HEK293 (cell line): ENCODE data around the gene RAB21.
A peak's percentile ranks its signal among the peaks of the same experiment; 100 is the strongest.

Source experiments
- CTCF ChIA-PET: fragments of 350-600 bp; formaldehyde crosslinking; extraction: SDS; loops from one replicate; lab custom pipeline; 2021; ENCODE audit warnings: antibody characterized with exemption; lab: Yijun Ruan, JAX
- POLR2A ChIA-PET: fragments of 300-600 bp; formaldehyde crosslinking; extraction: SDS; loops from one replicate; lab custom pipeline; 2020; ENCODE audit warnings: antibody characterized with exemption, inconsistent platforms; lab: Yijun Ruan, JAX
- H3K27ac ChIP-seq: fragments of 200-500 bp; sonication (Bioruptor generic); 2 replicates; pipeline ENCODE4 v1.5.1; 2014; ENCODE audit warnings: low read depth, low read length, control low read depth, inconsistent platforms; ENCODE audit errors: extremely low read depth
- H3K36me3 ChIP-seq, 2 experiments: fragments of 200-500 bp in 1 of 2; sonication (Bioruptor generic) in 1 of 2; 1 replicate in 1 of 2; 2 replicates in 1 of 2; pipeline ENCODE4 v1.5.1; 2014 to 2017; ENCODE audit warnings: inconsistent platforms in 2 of 2, low read length in 2 of 2; ENCODE audit not compliant: control insufficient read depth in 2 of 2, insufficient read depth in 1 of 2
- H3K4me1 ChIP-seq: fragments of 200-500 bp; sonication (Bioruptor generic); 2 replicates; pipeline ENCODE4 v1.5.1; 2014; ENCODE audit warnings: mild to moderate bottlenecking, low read length, inconsistent platforms; ENCODE audit not compliant: control insufficient read depth, insufficient read depth
- H3K4me3 ChIP-seq: 2 replicates; pipeline ENCODE4 v1.5.1; 2011; ENCODE audit warnings: low read depth, mild to moderate bottlenecking, control low read depth, low read length, moderate library complexity
- H3K9me3 ChIP-seq: fragments of 200-500 bp; sonication (Bioruptor generic); 2 replicates; pipeline ENCODE4 v1.5.1; 2014; ENCODE audit warnings: low read depth, low read length, inconsistent platforms; ENCODE audit not compliant: control insufficient read depth, insufficient read depth
- FEZF1 ChIP-seq: fragments of 450-650 bp; formaldehyde crosslinking; IDR thresholded peaks from 2 replicates; pipeline ENCODE4 v1.5.1; 2016; ENCODE audit warnings: missing biosample characterization, missing genetic modification characterization
- RBAK ChIP-seq: fragments of 450-650 bp; formaldehyde crosslinking; IDR thresholded peaks from 2 replicates; pipeline ENCODE4 v1.5.1; 2016; ENCODE audit warnings: missing biosample characterization, missing genetic modification characterization
- SCRT1 ChIP-seq: fragments of 450-650 bp; formaldehyde crosslinking; IDR thresholded peaks from 2 replicates; pipeline ENCODE4 v1.5.1; 2016; ENCODE audit warnings: missing biosample characterization, missing genetic modification characterization, borderline replicate concordance
- SP2 ChIP-seq: fragments of 450-650 bp; formaldehyde crosslinking; IDR thresholded peaks from 2 replicates; pipeline ENCODE4 v1.5.1; 2016; ENCODE audit warnings: missing biosample characterization, missing genetic modification characterization
- ZBTB1 ChIP-seq: fragments of 450-650 bp; formaldehyde crosslinking; IDR thresholded peaks from 2 replicates; pipeline ENCODE4 v1.5.1; 2016; ENCODE audit warnings: missing biosample characterization, missing genetic modification characterization
- ZFP37 ChIP-seq: fragments of 450-650 bp; formaldehyde crosslinking; IDR thresholded peaks from 2 replicates; pipeline ENCODE4 v1.5.1; 2016; ENCODE audit warnings: missing biosample characterization, missing genetic modification characterization
- ZNF10 ChIP-seq: fragments of 450-650 bp; formaldehyde crosslinking; IDR thresholded peaks from 2 replicates; pipeline ENCODE4 v1.5.1; 2017; ENCODE audit warnings: missing biosample characterization, missing genetic modification characterization
- ZNF23 ChIP-seq: fragments of 450-650 bp; formaldehyde crosslinking; IDR thresholded peaks from 2 replicates; pipeline ENCODE4 v1.5.1; 2016; ENCODE audit warnings: missing biosample characterization, missing genetic modification characterization, borderline replicate concordance
- ZNF311 ChIP-seq: fragments of 450-650 bp; formaldehyde crosslinking; IDR thresholded peaks from 2 replicates; pipeline ENCODE4 v1.5.1; 2017; ENCODE audit warnings: missing biosample characterization, missing genetic modification characterization, borderline replicate concordance
- ZNF350 ChIP-seq: fragments of 450-650 bp; formaldehyde crosslinking; IDR thresholded peaks from 2 replicates; pipeline ENCODE4 v1.5.0; 2017; ENCODE audit warnings: missing biosample characterization, mild to moderate bottlenecking, missing genetic modification characterization
- ZNF473 ChIP-seq: fragments of 450-650 bp; formaldehyde crosslinking; IDR thresholded peaks from 2 replicates; pipeline ENCODE4 v1.5.1; 2017; ENCODE audit warnings: missing biosample characterization, missing genetic modification characterization
- ZNF48 ChIP-seq: fragments of 450-650 bp; formaldehyde crosslinking; IDR thresholded peaks from 2 replicates; pipeline ENCODE4 v1.5.1; 2016; ENCODE audit warnings: missing biosample characterization, missing genetic modification characterization
- ZNF530 ChIP-seq: fragments of 450-650 bp; formaldehyde crosslinking; IDR thresholded peaks from 2 replicates; pipeline ENCODE4 v1.5.1; 2016; ENCODE audit warnings: low read depth, missing biosample characterization, missing genetic modification characterization
- ZNF558 ChIP-seq: fragments of 450-650 bp; formaldehyde crosslinking; IDR thresholded peaks from 2 replicates; pipeline ENCODE4 v1.5.1; 2016; ENCODE audit warnings: missing biosample characterization, missing genetic modification characterization
- ZNF600 ChIP-seq: fragments of 450-650 bp; formaldehyde crosslinking; IDR thresholded peaks from 2 replicates; pipeline ENCODE4 v1.5.1; 2016; ENCODE audit warnings: missing biosample characterization, missing genetic modification characterization
- ZNF654 ChIP-seq: fragments of 450-650 bp; formaldehyde crosslinking; IDR thresholded peaks from 2 replicates; pipeline ENCODE4 v1.5.1; 2016; ENCODE audit warnings: low read depth, missing biosample characterization, missing genetic modification characterization
- ZNF776 ChIP-seq: fragments of 450-650 bp; formaldehyde crosslinking; IDR thresholded peaks from 2 replicates; pipeline ENCODE4 v1.5.0; 2017; ENCODE audit warnings: missing biosample characterization, missing genetic modification characterization, borderline replicate concordance
- TF ChIP-seq, protein P1 (sequence below): fragments of 450-650 bp; formaldehyde crosslinking; IDR thresholded peaks from 2 replicates; pipeline ENCODE4 v1.5.1; 2016; ENCODE audit warnings: missing biosample characterization, missing genetic modification characterization

The RAB21 gene

DNA sequence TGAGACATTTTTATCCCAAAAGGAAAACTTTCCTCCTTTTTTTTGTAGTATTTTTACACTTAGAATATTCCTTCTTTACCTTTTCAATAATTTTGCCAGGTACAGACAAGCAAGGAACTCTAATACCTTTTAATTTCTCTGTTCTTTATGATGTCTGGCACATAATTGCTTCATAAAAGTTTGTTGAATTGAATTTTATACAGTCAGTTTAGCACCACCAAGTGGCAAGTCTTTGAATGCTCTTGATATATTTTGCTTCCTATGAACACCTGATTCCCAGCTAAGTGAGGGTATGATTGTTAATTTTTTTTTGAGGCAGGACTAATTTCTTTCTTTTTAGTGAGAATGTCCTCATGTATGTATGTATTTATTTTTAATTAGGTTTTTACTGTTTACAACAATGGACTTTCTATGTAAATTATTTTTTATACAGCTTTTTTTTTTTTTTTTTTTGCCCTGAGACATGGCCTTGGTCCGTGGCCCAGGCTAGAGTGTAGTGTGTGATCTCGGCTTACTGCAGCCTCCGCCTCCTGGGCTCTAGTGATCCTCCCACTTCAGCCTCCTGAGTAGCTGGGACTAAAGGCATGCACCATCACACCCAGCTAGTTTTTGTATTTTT lies 91.8 kb downstream of the RAB21 start:
- Histone ChIP-seq H3K36me3 (peaks cover 11 to 13% of the 10 kb centered on the region in 2 experiments; a peak in 2 of 3 replicates), H3K9me3 (no peaks in the 10 kb centered on the region)
- TF ChIP-seq, protein P1, sequence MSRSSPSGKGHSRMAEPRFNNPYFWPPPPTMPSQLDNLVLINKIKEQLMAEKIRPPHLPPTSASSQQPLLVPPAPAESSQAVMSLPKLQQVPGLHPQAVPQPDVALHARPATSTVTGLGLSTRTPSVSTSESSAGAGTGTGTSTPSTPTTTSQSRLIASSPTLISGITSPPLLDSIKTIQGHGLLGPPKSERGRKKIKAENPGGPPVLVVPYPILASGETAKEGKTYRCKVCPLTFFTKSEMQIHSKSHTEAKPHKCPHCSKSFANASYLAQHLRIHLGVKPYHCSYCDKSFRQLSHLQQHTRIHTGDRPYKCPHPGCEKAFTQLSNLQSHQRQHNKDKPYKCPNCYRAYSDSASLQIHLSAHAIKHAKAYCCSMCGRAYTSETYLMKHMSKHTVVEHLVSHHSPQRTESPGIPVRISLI (tag by site-specific recombination), result peak; percentile 23; the same call in 1 of the 2 replicates
- TF ChIP-seq ZNF473 (no peak), ZNF558 (tag by site-specific recombination) (no peak), ZNF654 (tag by site-specific recombination) (0 out of 2 replicates have a peak, but pooled peaks have one; percentile 23), ZBTB1 (tag by site-specific recombination) (no peak)
- TF ChIP-seq, all 188 proteins: peak for 2
- ChIA-PET POLR2A (interaction anchor here (0.5 to 0.7 kb wide), 3 partner anchors 246 to 606 kb away, joined by 5 to 10 read pairs (median 5); no protein-coding TSS in a partner anchor), CTCF (interaction anchor here (0.6 to 2.1 kb wide), 15 partner anchors 9 to 232 kb away, joined by 3 to 15 read pairs (median 4); no protein-coding TSS in a partner anchor)
- H3K4me3 ChIP-seq, result no peak overlapping the region
- no peak overlapping the region for H3K27ac ChIP-seq
- no peaks in the 10 kb centered on the region for H3K4me1 ChIP-seq

DNA sequence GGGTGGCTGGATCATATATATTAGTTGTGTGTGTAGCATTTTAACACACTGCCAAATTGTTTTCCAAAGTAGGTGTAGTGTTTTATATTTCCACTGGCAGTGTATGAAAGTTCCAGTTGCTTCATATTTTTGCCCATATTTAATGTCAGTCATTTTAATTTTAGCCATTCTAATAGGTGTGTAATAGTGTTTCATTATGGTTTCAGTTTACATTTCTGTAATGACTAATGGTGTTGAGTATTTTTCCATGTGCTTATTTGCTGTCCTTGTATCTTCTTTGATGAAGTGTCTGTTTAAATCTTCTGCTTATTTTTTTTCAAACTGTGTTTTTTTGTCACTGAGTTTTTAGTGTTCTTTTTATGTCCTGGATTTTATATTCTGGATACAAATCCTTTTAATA lies 93.5 kb downstream of the RAB21 start:
- H3K4me3 ChIP-seq, result no peak overlapping the region
- TF ChIP-seq ZNF311 (tag by site-specific recombination), result no peak
- CTCF ChIA-PET, result interaction anchor here (0.6 to 2.1 kb wide), 2 partner anchors 49 to 68 kb away, joined by 3 to 6 read pairs; no protein-coding TSS in a partner anchor
- POLR2A ChIA-PET, result no interaction called here
- H3K4me1 ChIP-seq, result no peaks in the 10 kb centered on the region
- no peak overlapping the region for H3K27ac ChIP-seq
- H3K9me3 ChIP-seq, result no peaks in the 10 kb centered on the region
- peaks cover 4 to 5% of the 10 kb centered on the region in 2 experiments; a peak in 2 of 3 replicates for H3K36me3 ChIP-seq

GRCh38 chr12:71849109-71849851 lies 94.6 kb downstream of the RAB21 start:
- ChIA-PET POLR2A (no interaction called here), CTCF (interaction anchor here (0.6 to 2.1 kb wide), 2 partner anchors 15 to 69 kb away, joined by 3 to 6 read pairs; no protein-coding TSS in a partner anchor)
- TF ChIP-seq ZBTB1 (tag by site-specific recombination) (no peak), SCRT1 (no peak), FEZF1 (no peak), ZNF23 (no peak), RBAK (no peak), ZNF350 (no peak), ZNF776 (tag by site-specific recombination) (no peak), SP2 (tag by site-specific recombination) (no peak), ZNF10 (tag by site-specific recombination) (no peak), ZNF48 (no peak), ZNF530 (no peak), ZNF600 (tag by site-specific recombination) (no peak), ZFP37 (tag by site-specific recombination) (no peak)
- no peak overlapping the region for H3K4me3 ChIP-seq
- H3K36me3 ChIP-seq, result peaks cover 3 to 5% of the 10 kb centered on the region in 2 experiments
- H3K9me3 ChIP-seq, result no peaks in the 10 kb centered on the region
- no peak overlapping the region for H3K27ac ChIP-seq
- H3K4me1 ChIP-seq, result no peaks in the 10 kb centered on the region
